DND-41 (cell line): Measurements from ENCODE around the gene LAMTOR5.

Experiments
- CTCF ChIP-seq: IDR thresholded peaks from 2 replicates; pipeline ENCODE4 v1.5.1; 2012; ENCODE audit warnings: borderline replicate concordance, low read length, moderate library complexity, mild to moderate bottlenecking; ENCODE audit not compliant: poor library complexity, severe bottlenecking; ENCODE audit errors: extremely low read depth
- EZH2 ChIP-seq: IDR thresholded peaks from 3 replicates; pipeline ENCODE4 v1.6.1; 2012; ENCODE audit warnings: borderline replicate concordance, low read depth, mild to moderate bottlenecking, moderate library complexity, low read length, inconsistent platforms; ENCODE audit not compliant: severe bottlenecking

- no peak for TF ChIP-seq CTCF
- TF ChIP-seq EZH2 = no peak
These were observed 22.1 kb downstream of the LAMTOR5 start for GRCh38 chr1:110385369-110385768.
